Prostate gland (tissue), 2 donors: ENCODE measurements around the gene ITPR2. TPM values are rescaled to one million over a fixed set of nuclear protein-coding genes. Genes with fewer than 3 reads are reported as not detected.

Experiments
- DNase-seq: peaks from one replicate; pipeline ENCODE4 v3.0.0-alpha.2; 2019; ENCODE audit warnings: low spot score
- H3K27ac ChIP-seq, 2 donors: fragments of 200-600 bp; sonication (generic); 2 replicates each; pipeline ENCODE4 v1.5.1; 2017 to 2019
- H3K27me3 ChIP-seq: fragments of 200-600 bp; sonication (generic); replicated peaks from 2 replicates; pipeline ENCODE4 v1.5.1; 2019; ENCODE audit not compliant: insufficient read depth
- H3K36me3 ChIP-seq, 2 donors: fragments of 200-600 bp; sonication (generic); 1 replicate in 1 of 2; 2 replicates in 1 of 2; pipeline versions ENCODE4 v1.5.1 to v1.8.1; 2017 to 2019
- H3K4me1 ChIP-seq: fragments of 200-600 bp; sonication (generic); replicated peaks from 2 replicates; pipeline ENCODE4 v1.5.1; 2019
- H3K4me3 ChIP-seq, 2 donors: fragments of 200-600 bp; sonication (generic); 2 replicates each; pipeline ENCODE4 v1.5.1; 2017 to 2019
- H3K9me3 ChIP-seq: fragments of 200-600 bp; sonication (generic); 2 replicates; pipeline ENCODE4 v1.5.1; 2017
- POLR2A ChIP-seq: fragments of 450-650 bp; IDR thresholded peaks from one replicate; pipeline ENCODE4 v1.6.1; 2016; ENCODE audit warnings: antibody characterized with exemption, mild to moderate bottlenecking
- POLR2AphosphoS5 ChIP-seq: sonication (generic); formaldehyde crosslinking; IDR thresholded peaks from one replicate; pipeline ENCODE4 v1.6.1; 2017; ENCODE audit warnings: antibody characterized with exemption
- WGBS: methylation state at CpG from one replicate; pipeline ENCODE4 v1.1.5; 2018; 5-methylcytosine and 5-hydroxymethylcytosine counted together
- intact Hi-C: fragments of 100-400 bp; cut with DNase I; formaldehyde crosslinking; loops from one replicate; pipeline ENCODE4 v1.14.2; 2022
- total RNA-seq, 2 donors: library from RNA; depleted of rRNA; stranded (reverse); fragments of >200 nt; gene quantifications; one replicate each; pipeline ENCODE4 v1.1.0, GENCODE V29; 2016
- TF ChIP-seq, protein P1 (sequence below), 4 experiments: fragments of 200-600 bp in 2 of 4; fragments of 450-650 bp in 2 of 4; sonication (generic) in 2 of 4; IDR thresholded peaks; 1 replicate in 3 of 4; 2 replicates in 1 of 4; pipeline ENCODE4 v1.5.1; 2016 to 2019; ENCODE audit warnings: antibody characterized with exemption in 4 of 4, mild to moderate bottlenecking in 2 of 4, moderate library complexity in 2 of 4

The ITPR2 gene
- total RNA-seq, 2 donors from 2014 or later: 30.0 to 44.4 TPM

DNA sequence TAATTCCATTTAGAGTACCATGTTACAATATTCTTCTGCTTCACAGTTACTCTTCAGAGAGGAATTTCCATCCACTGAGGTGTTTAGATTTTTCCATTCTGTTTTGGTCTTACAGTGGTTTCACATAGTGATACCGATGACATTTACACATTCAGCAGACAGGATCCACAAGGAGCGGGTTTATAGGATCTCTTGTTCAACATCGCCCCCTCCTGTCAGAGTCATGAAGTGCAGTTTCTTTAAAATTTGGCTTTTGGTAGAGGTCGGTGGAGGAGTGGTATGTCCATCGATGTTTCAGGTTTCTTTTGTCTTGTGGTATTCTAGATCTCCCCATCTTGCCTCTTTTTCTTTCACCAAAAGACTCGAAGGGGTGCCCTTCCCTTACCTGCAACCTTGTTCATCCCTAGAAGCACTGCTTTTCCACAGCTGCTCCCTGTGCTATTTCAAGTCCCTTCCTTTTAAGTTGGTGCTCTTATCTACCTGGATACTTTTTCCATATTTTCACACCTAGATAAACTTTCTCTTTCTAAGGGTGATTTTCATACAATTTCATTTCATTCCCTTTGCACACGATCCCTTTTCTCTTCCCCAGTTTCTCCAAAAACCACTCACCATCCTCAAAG lies 181.3 kb downstream of the ITPR2 start:
- TF ChIP-seq POLR2A (no peak), POLR2AphosphoS5 (peak; percentile 12)
- TF ChIP-seq, protein P1, sequence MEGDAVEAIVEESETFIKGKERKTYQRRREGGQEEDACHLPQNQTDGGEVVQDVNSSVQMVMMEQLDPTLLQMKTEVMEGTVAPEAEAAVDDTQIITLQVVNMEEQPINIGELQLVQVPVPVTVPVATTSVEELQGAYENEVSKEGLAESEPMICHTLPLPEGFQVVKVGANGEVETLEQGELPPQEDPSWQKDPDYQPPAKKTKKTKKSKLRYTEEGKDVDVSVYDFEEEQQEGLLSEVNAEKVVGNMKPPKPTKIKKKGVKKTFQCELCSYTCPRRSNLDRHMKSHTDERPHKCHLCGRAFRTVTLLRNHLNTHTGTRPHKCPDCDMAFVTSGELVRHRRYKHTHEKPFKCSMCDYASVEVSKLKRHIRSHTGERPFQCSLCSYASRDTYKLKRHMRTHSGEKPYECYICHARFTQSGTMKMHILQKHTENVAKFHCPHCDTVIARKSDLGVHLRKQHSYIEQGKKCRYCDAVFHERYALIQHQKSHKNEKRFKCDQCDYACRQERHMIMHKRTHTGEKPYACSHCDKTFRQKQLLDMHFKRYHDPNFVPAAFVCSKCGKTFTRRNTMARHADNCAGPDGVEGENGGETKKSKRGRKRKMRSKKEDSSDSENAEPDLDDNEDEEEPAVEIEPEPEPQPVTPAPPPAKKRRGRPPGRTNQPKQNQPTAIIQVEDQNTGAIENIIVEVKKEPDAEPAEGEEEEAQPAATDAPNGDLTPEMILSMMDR (IDR thresholded peaks at IDR 0.05): peak; percentile 55 to 82 (median 74)
- no peak overlapping the region for H3K27ac ChIP-seq
- H3K36me3 ChIP-seq: no peaks in the 10 kb centered on the region
- peak; percentile 50 for DNase-seq
- H3K4me3 ChIP-seq: no peak overlapping the region
- WGBS: 45% methylated on average over 7 of the region's 7 CpGs
- intact Hi-C loops: loop anchor here (2.0 to 5.0 kb wide), 2 partner anchors 531 to 554 kb away; no protein-coding TSS in a partner anchor
- no peaks in the 10 kb centered on the region for H3K27me3 ChIP-seq
- H3K9me3 ChIP-seq: no peaks in the 10 kb centered on the region
- H3K4me1 ChIP-seq: no peaks in the 10 kb centered on the region

DNA sequence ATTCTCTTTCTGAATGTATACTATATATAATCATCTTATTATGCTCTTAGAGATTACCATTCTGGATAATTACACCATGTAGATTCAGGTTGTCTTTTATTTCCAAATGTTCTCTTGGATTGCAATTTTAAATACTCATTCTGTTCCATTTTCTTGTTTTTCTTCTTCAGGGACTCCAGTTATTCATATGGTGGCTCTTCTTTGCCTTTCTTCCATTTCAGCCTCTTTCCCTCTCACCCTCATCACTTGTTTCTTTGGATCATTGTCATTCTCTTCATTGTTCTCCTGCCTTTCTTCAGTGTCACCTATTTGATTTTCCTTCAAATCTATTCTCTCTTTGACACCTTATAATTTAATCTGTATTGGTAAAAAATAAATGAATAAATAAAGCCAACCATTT lies 182.0 kb downstream of the ITPR2 start:
- H3K4me1 ChIP-seq: no peaks in the 10 kb centered on the region
- intact Hi-C loops: loop anchor here (2.0 to 5.0 kb wide), 2 partner anchors 530 to 554 kb away; no protein-coding TSS in a partner anchor

DNA sequence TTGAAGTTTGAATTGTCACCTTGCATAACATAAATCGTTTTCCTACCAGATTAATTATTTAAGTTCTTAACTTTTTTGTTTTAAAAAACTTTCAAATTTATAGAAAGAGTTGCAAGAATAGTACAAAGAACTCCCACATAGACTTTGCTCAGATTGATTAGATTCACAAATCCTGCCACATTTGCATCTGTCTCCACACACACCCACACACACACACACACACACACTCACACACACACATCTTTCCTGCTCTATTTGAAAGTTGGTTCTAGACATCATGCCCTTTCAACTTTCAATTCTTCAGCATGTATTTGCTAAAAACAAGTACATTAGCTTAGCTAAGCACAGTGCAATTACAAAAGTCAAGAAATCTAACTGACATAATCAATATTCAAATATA lies 184.0 kb downstream of the ITPR2 start:
- Histone ChIP-seq H3K27me3 (no peaks in the 10 kb centered on the region), H3K4me1 (no peaks in the 10 kb centered on the region), H3K27ac (no peak overlapping the region), H3K4me3 (no peak overlapping the region), H3K9me3 (no peaks in the 10 kb centered on the region), H3K36me3 (no peaks in the 10 kb centered on the region)
- WGBS: 43% methylated on average over 1 of the region's 1 CpG
- no peak for DNase-seq
- intact Hi-C loops: no loop called here
- TF ChIP-seq POLR2A: no peak
- TF ChIP-seq, protein P1 (IDR thresholded peaks at IDR 0.05): no peak
- no peak for TF ChIP-seq POLR2AphosphoS5

More for the DNA sequence above, 182.0 kb downstream of the ITPR2 start:
- no peaks in the 10 kb centered on the region for H3K36me3 ChIP-seq
- no peaks in the 10 kb centered on the region for H3K9me3 ChIP-seq
- TF ChIP-seq POLR2AphosphoS5 (no peak), POLR2A (no peak)
- TF ChIP-seq, protein P1 (IDR thresholded peaks at IDR 0.05): no peak
- H3K27me3 ChIP-seq: no peaks in the 10 kb centered on the region
- H3K4me3 ChIP-seq: no peak overlapping the region
- no peak overlapping the region for H3K27ac ChIP-seq
- DNase-seq: no peak

DNA sequence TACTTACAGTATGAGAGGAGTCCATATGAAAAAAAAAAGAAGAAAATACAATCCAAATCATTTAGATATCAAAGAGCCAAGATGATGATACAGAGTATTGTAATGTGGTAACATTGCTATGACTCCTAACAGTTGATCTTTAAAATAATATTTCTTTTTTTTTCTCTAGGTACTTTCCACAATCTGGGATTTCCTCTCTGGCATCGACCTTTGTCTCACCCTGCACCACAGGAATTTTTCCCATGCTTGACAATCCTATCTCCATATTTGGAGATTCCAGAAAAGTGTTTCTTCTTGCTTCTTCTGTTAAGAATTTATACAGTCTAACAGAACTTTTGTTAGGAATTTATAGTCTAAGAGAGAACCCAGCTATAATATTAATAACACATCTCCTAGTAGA lies 184.4 kb downstream of the ITPR2 start:
- Histone ChIP-seq H3K27ac (no peak overlapping the region), H3K4me1 (no peaks in the 10 kb centered on the region), H3K27me3 (no peaks in the 10 kb centered on the region), H3K9me3 (no peaks in the 10 kb centered on the region), H3K36me3 (no peaks in the 10 kb centered on the region), H3K4me3 (no peak overlapping the region)
- DNase-seq: no peak
- intact Hi-C loops: no loop called here
- WGBS: 14% methylated on average over 1 of the region's 1 CpG
- no peak for TF ChIP-seq POLR2A
- TF ChIP-seq, protein P1 (IDR thresholded peaks at IDR 0.05): no peak
- TF ChIP-seq POLR2AphosphoS5: no peak

DNA sequence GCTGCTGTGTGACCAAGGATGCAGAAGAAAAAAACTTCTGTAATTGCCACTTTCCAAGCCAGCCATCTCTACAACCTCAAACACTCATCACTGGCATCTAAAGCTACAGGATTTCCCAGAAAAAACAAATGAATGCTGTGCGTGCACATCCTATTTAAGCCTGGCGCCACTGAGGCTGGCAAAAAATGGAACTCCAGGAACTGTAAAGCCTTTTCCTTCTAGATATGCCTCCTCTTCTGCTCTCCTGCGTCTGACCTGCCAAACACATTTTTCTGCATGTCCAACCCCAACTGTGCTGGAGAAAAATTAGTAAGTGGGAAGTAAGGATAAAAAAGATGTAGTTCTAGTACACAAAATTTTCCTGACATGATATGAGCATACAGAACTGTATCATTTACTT lies 184.9 kb downstream of the ITPR2 start:
- Histone ChIP-seq H3K4me3 (no peak overlapping the region), H3K27ac (no peak overlapping the region), H3K4me1 (no peaks in the 10 kb centered on the region), H3K27me3 (no peaks in the 10 kb centered on the region), H3K9me3 (no peaks in the 10 kb centered on the region), H3K36me3 (no peaks in the 10 kb centered on the region)
- WGBS: 76% methylated on average over 3 of the region's 3 CpGs
- TF ChIP-seq, protein P1 (IDR thresholded peaks at IDR 0.05): no peak
- TF ChIP-seq POLR2AphosphoS5 (no peak), POLR2A (no peak)
- intact Hi-C loops: no loop called here
- DNase-seq: no peak
